ENCODE measurements around the gene SEMG2.

Gene SEMG2, protein sequence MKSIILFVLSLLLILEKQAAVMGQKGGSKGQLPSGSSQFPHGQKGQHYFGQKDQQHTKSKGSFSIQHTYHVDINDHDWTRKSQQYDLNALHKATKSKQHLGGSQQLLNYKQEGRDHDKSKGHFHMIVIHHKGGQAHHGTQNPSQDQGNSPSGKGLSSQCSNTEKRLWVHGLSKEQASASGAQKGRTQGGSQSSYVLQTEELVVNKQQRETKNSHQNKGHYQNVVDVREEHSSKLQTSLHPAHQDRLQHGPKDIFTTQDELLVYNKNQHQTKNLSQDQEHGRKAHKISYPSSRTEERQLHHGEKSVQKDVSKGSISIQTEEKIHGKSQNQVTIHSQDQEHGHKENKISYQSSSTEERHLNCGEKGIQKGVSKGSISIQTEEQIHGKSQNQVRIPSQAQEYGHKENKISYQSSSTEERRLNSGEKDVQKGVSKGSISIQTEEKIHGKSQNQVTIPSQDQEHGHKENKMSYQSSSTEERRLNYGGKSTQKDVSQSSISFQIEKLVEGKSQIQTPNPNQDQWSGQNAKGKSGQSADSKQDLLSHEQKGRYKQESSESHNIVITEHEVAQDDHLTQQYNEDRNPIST

DNA sequence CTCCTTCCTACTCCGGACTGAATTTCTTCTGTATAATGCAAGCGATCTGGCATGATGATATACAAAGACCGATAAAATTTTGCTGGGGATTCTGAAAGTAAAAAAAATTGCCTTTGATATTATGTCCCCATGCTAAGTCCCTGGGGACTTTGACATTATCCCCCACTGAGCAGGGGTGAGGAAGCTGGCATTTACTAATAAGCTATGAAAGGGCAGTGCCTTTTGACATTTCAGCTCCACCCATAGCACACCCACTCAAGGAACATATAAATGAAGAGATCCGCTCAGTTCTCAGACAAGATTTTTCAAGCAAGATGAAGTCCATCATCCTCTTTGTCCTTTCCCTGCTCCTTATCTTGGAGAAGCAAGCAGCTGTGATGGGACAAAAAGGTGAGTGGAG is at the start of gene SEMG2:
TSS of gene SEMG2 (plus strand) at position 298 of the 400 bp plus-strand sequence. CDS start at position 315, 17 bp downstream.
- DNase-seq (ENCODE audit: low spot score) (no peak), FAIRE-seq (no peak)

DNA sequence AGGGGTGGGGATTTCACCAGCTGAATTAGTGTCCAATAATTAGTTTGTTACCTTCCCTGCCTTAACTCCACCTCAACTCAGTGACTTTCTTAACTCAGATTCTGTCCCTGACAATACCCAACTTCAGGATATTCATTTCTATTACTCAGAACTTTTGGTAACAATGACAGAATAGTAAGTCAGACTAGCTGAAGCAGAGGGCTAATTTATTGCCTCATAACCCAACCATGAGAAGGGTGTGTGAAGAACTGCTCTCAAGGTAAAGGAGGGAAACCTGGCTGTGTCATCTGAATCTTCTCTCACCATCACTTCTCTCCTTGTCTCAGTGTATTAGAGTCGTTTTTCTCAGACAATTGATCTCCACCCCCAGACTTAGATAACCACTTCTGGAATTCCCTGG is 47.7 kb upstream of the SEMG2 start:
- no peak for FAIRE-seq
- no peak for DNase-seq (ENCODE audit: low spot score)

DNA sequence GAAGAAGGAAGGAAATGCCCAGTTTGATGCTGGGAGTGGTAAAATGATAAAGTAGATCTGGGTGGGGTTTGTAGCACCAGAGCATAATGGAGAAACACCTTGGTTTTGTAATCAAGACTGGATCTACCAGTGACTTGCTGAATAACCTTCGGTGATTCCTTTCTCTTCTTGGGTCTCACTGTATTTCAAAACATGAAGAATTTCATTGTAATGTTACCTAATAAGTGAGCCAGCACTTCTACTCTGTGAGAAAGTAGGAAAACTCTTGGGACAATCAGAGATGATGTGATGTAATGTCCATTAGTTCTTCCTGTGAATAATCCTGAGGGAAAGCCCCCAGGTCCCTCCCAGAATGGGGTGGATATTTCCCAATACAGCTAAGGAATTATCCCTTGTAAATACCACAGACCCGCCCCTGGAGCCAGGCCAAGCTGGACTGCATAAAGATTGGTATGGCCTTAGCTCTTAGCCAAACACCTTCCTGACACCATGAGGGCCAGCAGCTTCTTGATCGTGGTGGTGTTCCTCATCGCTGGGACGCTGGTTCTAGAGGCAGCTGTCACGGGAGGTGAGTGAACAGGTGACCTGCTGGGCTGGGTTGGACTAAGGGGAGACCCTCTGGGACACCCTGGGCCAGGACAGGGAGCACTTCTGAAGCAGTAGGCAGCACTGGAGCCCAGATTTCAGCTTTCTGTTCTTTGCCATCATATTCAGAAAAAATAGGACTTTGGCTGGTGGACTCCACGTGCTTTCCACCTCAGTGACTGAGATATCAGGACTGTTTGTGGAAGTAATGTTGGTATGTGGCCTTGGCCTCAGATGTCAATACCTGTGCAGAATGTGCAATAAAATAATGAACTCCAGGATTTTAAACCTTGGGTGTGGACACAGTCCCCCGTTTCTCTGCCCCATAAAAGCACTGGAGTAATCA is 46.5 kb upstream of the SEMG2 start, which contains the start of gene PI3:
TSS of gene PI3 (plus strand) at position 469 of the 931 bp plus-strand sequence. CDS start at position 490, 21 bp downstream.
- no peak for FAIRE-seq

GRCh38 chr20:45176526-45177267 is 44.5 kb upstream of the SEMG2 start:
- FAIRE-seq: no peak
- no peak for DNase-seq (ENCODE audit: low spot score)

More for the DNA sequence above, 46.5 kb upstream of the SEMG2 start, which contains the start of gene PI3:
- DNase-seq (ENCODE audit: low spot score): no peak

DNA sequence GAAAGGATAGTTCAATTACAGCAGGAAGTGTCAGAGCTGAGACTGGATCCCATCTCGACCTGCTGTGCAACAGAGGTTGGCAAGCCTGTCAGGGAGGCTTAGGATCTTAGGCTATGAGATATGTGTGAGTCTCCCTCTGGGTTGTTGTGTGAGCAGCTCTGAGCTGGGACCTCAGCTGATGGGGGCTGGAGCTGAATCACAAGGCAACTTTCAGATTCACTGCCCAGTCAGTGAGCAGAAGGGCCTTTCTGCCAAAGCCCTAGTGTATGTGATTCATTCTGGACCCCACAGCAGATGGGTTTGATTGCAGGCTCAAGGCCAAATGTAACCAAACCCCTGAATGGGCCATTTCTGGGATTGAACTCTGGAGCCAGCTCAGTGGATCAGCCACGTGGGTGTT is 42.0 kb upstream of the SEMG2 start:
- FAIRE-seq: no peak
- no peak for DNase-seq (ENCODE audit: low spot score)

DNA sequence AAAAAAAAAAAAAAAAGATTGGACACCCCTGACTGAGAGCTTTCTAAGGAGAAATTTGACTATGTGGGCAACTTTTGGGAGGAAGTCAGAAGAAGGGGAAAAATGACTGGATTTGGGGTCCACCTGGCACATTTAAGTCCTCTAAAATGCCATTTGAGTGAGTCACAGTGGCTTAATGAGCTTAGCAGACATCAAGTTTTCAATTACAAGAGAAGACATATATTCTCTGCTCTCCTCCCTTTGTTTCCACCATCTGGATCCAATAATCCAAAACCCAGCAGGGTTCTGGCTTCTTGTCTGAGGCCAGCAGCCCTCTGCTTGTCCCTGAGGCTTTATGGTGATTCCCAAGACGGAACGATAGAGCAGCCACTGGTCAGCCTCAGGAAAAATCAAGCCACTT is 39.5 kb upstream of the SEMG2 start:
- DNase-seq (ENCODE audit: low spot score) (no peak), FAIRE-seq (no peak)

DNA sequence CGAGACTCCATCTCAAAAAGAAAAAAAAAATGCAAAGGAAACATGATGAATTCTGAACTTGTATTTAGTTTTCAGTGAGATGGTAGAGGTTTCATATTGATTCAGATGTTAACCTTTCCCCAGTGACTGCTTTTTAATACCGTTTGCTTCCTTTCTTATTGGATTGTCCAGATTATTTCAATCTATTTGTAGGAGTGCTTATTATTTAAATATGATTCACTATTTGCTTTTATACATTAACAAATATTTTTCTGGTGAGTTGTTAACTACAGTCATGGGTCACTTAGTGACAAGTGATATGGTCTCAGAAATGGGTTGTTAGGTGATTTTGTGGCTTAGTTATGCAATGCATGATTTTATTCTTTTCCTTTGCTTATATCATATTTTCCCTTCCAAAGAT is 38.1 kb upstream of the SEMG2 start:
- DNase-seq (ENCODE audit: low spot score) (no peak), FAIRE-seq (no peak)

DNA sequence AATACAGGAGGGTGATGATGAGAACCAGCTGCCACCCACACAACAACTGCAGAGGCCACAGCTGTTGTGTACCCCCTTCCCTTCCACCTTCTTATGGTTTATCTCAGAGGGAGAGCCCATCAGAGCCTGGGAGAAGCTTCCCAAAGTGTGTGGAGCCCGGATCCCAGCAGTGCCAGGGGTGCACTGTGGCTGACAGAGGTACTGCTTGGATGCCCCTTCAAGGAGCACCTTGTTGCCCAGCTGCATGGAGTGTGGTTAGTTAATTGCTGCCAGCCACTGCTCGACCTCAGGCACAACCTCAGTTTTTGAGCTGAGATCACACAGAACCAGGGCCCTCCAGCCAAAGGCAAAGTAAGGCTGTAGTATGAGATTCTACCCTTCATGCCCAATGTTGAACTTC is 33.5 kb upstream of the SEMG2 start:
- FAIRE-seq: no peak
- no peak for DNase-seq (ENCODE audit: low spot score)

DNA sequence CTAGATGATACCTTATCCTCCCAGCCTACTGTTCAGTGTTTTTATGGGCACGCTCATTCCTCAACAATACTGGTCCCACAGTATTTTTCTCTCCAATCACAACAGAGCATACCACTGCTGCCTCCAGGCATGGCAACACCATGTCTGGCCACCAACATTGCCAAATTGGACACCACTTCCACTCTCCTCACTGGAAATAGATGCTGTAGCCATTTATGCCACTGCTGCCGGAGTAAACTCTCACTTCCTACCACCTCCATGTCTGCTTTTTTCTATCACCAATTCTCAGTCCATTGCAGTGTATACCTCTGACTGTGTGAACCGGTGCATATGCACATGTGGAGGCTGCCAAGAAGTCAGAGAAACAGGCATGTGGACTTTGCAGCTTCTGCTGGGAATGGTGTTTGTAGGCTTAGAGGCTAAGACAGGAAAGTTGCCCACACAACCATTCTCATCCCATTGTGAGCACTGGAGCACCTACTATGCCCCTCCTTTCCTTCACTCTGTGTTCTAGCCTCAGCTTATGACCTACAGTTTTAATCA is 32.0 kb upstream of the SEMG2 start:
- DNase-seq (ENCODE audit: low spot score) (no peak), FAIRE-seq (no peak)

DNA sequence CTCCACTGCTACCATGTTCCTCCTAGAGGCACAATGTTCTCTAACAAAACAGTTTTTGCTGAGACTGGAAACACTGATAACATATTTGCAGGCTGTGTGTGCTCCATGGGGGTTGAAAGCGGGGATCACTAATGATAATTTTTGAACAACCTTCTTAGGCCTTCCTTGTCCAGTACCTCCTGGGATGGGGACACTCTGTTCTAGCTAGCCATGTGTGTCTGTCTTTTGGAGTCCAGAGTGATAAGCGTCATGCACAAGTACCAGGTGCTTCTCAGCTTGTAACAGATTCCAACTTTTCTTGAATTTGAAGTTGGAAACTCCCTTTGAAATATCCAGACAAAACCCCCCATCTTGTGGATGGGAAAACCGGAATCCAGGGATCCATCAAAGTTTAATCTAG is 31.3 kb upstream of the SEMG2 start:
- no peak for DNase-seq (ENCODE audit: low spot score)
- no peak for FAIRE-seq

- no peak for FAIRE-seq
- no peak for DNase-seq (ENCODE audit: low spot score)
Observed at GRCh38 chr20:45191926-45192325, 29.2 kb upstream of the SEMG2 start.

- FAIRE-seq (no peak), DNase-seq (ENCODE audit: low spot score) (no peak)
Observed at GRCh38 chr20:45193331-45193730, 27.8 kb upstream of the SEMG2 start.

GRCh38 chr20:45206725-45207124 is 14.4 kb upstream of the SEMG2 start, which contains the start of gene SEMG1:
Gene SEMG1 (plus strand): TSS chr20:45207033. CDS start chr20:45207054, 21 bp downstream.
- FAIRE-seq (no peak), DNase-seq (ENCODE audit: low spot score) (no peak)

DNA sequence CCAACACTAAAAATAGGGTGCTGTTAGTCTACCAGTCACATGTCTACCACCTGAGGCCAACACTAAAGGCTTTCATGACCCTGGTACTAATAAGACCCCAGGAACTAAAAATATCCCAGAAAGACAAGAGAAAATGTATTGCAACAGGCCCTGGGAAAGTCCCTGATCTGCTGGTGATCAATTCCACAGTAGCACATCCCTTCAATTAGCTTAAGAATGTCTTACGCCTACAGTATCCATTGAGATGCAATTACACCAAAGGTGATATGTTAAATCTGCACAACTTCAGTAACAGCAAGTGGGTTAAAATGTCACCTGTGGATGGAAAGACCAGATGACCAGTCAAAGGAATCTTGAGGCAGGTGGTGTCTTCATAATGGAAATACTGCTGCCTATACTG is 11.2 kb upstream of the SEMG2 start:
- DNase-seq (ENCODE audit: low spot score): no peak
- no peak for FAIRE-seq

- no peak for FAIRE-seq
Observed at GRCh38 chr20:45211569-45212474, 9.4 kb upstream of the SEMG2 start.

GRCh38 chr20:45212836-45213235 is 8.3 kb upstream of the SEMG2 start:
- DNase-seq (ENCODE audit: low spot score) (no peak), FAIRE-seq (no peak)

More at GRCh38 chr20:45211569-45212474, 9.4 kb upstream of the SEMG2 start:
- no peak for DNase-seq (ENCODE audit: low spot score)

DNA sequence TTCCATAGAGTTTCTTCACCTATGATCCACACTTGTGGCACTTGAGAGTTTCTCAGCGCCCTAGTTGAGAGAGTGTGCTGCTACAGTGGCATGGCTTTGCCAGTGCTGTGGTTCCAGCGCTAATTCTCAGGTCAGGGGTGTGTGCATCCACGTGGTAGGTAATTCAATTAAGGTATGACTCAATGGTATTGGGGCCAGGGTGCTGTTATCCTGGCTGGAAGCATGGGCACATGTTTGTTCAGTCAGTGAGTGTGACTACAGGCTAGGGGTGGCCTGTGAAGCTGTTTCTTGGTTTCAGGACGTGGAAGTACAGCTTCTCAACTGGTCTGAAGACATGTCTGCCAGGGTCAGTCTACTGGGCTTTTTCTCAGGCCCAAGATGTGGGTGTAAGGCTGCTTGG is 3.0 kb upstream of the SEMG2 start:
- FAIRE-seq: no peak
- no peak for DNase-seq (ENCODE audit: low spot score)

DNA sequence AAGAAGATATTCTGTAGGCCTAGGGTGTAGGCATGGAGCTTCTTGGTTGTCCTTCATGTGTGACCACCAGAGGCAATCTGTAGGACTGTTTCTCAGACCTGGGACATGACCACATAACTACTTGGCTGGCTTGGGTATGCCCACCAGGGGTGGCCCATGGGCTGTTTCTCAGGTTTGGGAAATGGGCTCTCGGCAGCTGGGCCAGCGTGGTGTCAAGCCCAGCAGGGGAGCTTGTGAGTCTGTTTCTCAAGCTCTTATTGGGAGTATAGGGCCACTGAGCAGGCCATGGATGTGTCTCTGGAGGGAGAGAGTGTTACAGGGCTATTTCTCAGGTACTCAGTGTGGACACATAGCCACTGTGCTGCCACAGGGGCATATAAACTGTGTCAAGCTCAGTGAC is 2.5 kb upstream of the SEMG2 start:
- no peak for FAIRE-seq

DNA sequence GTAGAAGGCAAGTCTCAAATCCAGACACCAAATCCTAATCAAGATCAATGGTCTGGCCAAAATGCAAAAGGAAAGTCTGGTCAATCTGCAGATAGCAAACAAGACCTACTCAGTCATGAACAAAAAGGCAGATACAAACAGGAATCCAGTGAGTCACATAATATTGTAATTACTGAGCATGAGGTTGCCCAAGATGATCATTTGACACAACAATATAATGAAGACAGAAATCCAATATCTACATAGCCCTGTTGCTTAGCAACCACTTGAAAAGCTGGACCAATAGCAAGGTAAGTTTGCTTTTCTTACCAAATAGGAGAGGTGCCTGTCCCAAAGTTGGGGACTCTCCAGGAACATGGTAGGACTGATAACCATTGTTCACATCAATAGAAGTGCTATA is 2.0 kb downstream of the SEMG2 start:
- no peak for DNase-seq (ENCODE audit: low spot score)
- no peak for FAIRE-seq

More for the DNA sequence above, 2.5 kb upstream of the SEMG2 start:
- no peak for DNase-seq (ENCODE audit: low spot score)

DNA sequence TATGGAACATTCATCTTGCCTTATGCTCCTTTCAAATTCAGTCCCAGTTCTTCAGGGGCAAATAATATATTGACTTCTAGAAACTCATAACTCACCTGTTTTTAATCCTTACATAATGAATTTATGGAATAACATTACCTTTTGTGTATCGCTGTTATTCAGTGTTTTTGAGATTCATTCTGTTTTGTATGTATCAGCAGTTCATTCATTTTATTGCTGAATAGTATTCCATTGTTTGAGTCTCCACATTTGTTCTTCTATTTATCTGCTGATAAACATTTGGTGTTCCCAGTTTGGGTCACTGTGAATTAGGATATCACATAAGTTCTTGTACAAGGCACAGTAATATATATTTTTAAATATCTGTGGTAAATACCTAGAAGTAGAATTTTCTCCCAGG is 5.1 kb downstream of the SEMG2 start:
- FAIRE-seq (no peak), DNase-seq (ENCODE audit: low spot score) (no peak)

Measured in RCC 7860 (cell line).